WTC11 (cell line): Measurements from ENCODE around the gene TEX13D. TPM values are rescaled to one million over a fixed set of nuclear protein-coding genes. Genes with fewer than 3 reads are reported as not detected.

ENCODE experiments used
- ATAC-seq: fragments of 200-7000 bp; cut with Tn5 transposase; 2 replicates; pipeline ENCODE4 v1.10.0; 2021; ENCODE audit warnings: mild to moderate bottlenecking, moderate library complexity
- CTCF ChIA-PET: fragments of 300-600 bp; sonication (Branson Sonifier 250); formaldehyde crosslinking; loops from one replicate; lab custom pipeline; 2021; ENCODE audit warnings: antibody characterized with exemption; lab: Charles Lee
- POLR2A ChIA-PET: fragments of 350-600 bp; sonication (Branson Sonifier 250); formaldehyde crosslinking; loops from one replicate; lab custom pipeline; 2021; ENCODE audit warnings: antibody characterized with exemption; lab: Charles Lee
- DNase-seq: peaks from one replicate; pipeline ENCODE4 v3.0.0; 2021; ENCODE audit warnings: low spot score
- H3K27ac Mint-ChIP-seq: 2 replicates; pipeline ENCODE4 v1.8.0; 2021; ENCODE audit warnings: mixed read lengths
- H3K27me3 Mint-ChIP-seq: 2 replicates; pipeline ENCODE4 v1.8.0; 2021; ENCODE audit warnings: low read depth, mild to moderate bottlenecking, moderate library complexity, mixed read lengths
- H3K36me3 Mint-ChIP-seq: 2 replicates; pipeline ENCODE4 v1.8.0; 2021; ENCODE audit warnings: mixed read lengths
- H3K4me1 Mint-ChIP-seq: 2 replicates; pipeline ENCODE4 v1.8.0; 2022; ENCODE audit warnings: mixed read lengths
- H3K4me3 Mint-ChIP-seq: 2 replicates; pipeline ENCODE4 v1.8.0; 2021; ENCODE audit warnings: mild to moderate bottlenecking, moderate library complexity, mixed read lengths
- H3K9me3 Mint-ChIP-seq: 2 replicates; pipeline ENCODE4 v1.8.0; 2021; ENCODE audit warnings: mixed read lengths
- AFF4 ChIP-seq: sonication (generic); formaldehyde crosslinking; IDR thresholded peaks from 2 replicates; pipeline ENCODE4 v1.8.1; 2023; ENCODE audit warnings: mild to moderate bottlenecking, missing genetic modification reagents, borderline replicate concordance
- AR ChIP-seq: fragments of 250-450 bp; sonication (Bioruptor Pico); IDR thresholded peaks from 2 replicates; pipeline ENCODE4 v1.9.0; 2021; ENCODE audit warnings: mild to moderate bottlenecking
- ELF4 ChIP-seq: sonication (generic); formaldehyde crosslinking; IDR thresholded peaks from 2 replicates; pipeline ENCODE4 v1.8.1; 2022; ENCODE audit warnings: low read depth, mild to moderate bottlenecking, moderate library complexity, missing genetic modification reagents
- FOXK1 ChIP-seq: sonication (generic); formaldehyde crosslinking; IDR thresholded peaks from 2 replicates; pipeline ENCODE4 v1.8.0; 2022; ENCODE audit warnings: mild to moderate bottlenecking, moderate library complexity, missing genetic modification reagents
- GTF2I ChIP-seq: fragments of 250-450 bp; sonication (Bioruptor Pico); conservative IDR thresholded peaks from 2 replicates; pipeline ENCODE4 v1.4.0; 2021; ENCODE audit warnings: mild to moderate bottlenecking
- HMGA2 ChIP-seq: fragments of 250-450 bp; sonication (Bioruptor Pico); IDR thresholded peaks from 2 replicates; pipeline ENCODE4 v1.4.0; 2021; ENCODE audit warnings: mild to moderate bottlenecking, moderate library complexity
- JAZF1 ChIP-seq: fragments of 250-450 bp; sonication (Bioruptor Pico); IDR thresholded peaks from 2 replicates; pipeline ENCODE4 v1.9.0; 2021; ENCODE audit warnings: moderate library complexity, mild to moderate bottlenecking, inconsistent platforms
- KAT7 ChIP-seq: sonication (generic); formaldehyde crosslinking; IDR thresholded peaks from 2 replicates; pipeline ENCODE4 v1.8.1; 2023; ENCODE audit warnings: missing genetic modification reagents, mild to moderate bottlenecking, borderline replicate concordance
- MAX ChIP-seq: sonication (generic); formaldehyde crosslinking; IDR thresholded peaks from 2 replicates; pipeline ENCODE4 v1.8.0; 2022; ENCODE audit warnings: mild to moderate bottlenecking, missing genetic modification reagents
- MXD4 ChIP-seq: fragments of 250-450 bp; sonication (Bioruptor Pico); IDR thresholded peaks from 2 replicates; pipeline ENCODE4 v1.8.0; 2021; ENCODE audit warnings: mild to moderate bottlenecking, moderate library complexity, borderline replicate concordance
- RORB ChIP-seq: fragments of 250-450 bp; sonication (Bioruptor Pico); IDR thresholded peaks from 2 replicates; pipeline ENCODE4 v1.9.0; 2021; ENCODE audit warnings: mild to moderate bottlenecking
- SMAD3 ChIP-seq: sonication (generic); formaldehyde crosslinking; IDR thresholded peaks from 2 replicates; pipeline ENCODE4 v1.8.0; 2022; ENCODE audit warnings: missing genetic modification reagents, mild to moderate bottlenecking, borderline replicate concordance
- TCF7 ChIP-seq: sonication (generic); formaldehyde crosslinking; IDR thresholded peaks from 2 replicates; pipeline ENCODE4 v1.8.0; 2022; ENCODE audit warnings: mild to moderate bottlenecking, low read depth, missing genetic modification reagents, moderate library complexity
- ZNF219 ChIP-seq: sonication (generic); formaldehyde crosslinking; IDR thresholded peaks from 2 replicates; pipeline ENCODE4 v1.8.0; 2023; ENCODE audit warnings: missing genetic modification reagents, mild to moderate bottlenecking, borderline replicate concordance
- ZNF317 ChIP-seq: sonication (generic); formaldehyde crosslinking; IDR thresholded peaks from 2 replicates; pipeline ENCODE4 v1.8.1; 2023; ENCODE audit warnings: low read depth, mild to moderate bottlenecking, moderate library complexity, missing genetic modification reagents, borderline replicate concordance
- ZNF512 ChIP-seq: sonication (generic); formaldehyde crosslinking; IDR thresholded peaks from 2 replicates; pipeline ENCODE4 v1.8.1; 2022; ENCODE audit warnings: missing genetic modification reagents, borderline replicate concordance
- total RNA-seq: library from RNA; stranded (reverse); gene quantifications from 3 replicates; pipeline ENCODE4 v1.2.3, GENCODE V29; 2021
- TF ChIP-seq, protein P1 (sequence below): sonication (generic); formaldehyde crosslinking; conservative IDR thresholded peaks from 2 replicates; pipeline ENCODE4 v1.8.1; 2023; ENCODE audit warnings: mild to moderate bottlenecking, low read depth, missing genetic modification reagents, moderate library complexity
- TF ChIP-seq, protein P2 (sequence below): sonication (generic); formaldehyde crosslinking; IDR thresholded peaks from 2 replicates; pipeline ENCODE4 v1.8.1; 2022; ENCODE audit warnings: low read depth, mild to moderate bottlenecking, moderate library complexity, missing genetic modification reagents, borderline replicate concordance
- TF ChIP-seq, protein P3 (sequence below): fragments of 250-450 bp; sonication (Bioruptor Pico); IDR thresholded peaks from 2 replicates; pipeline ENCODE4 v1.9.0; 2021; ENCODE audit warnings: mild to moderate bottlenecking

The TEX13D gene
- total RNA-seq, 1 experiment from 2014 or later, result not detected

DNA sequence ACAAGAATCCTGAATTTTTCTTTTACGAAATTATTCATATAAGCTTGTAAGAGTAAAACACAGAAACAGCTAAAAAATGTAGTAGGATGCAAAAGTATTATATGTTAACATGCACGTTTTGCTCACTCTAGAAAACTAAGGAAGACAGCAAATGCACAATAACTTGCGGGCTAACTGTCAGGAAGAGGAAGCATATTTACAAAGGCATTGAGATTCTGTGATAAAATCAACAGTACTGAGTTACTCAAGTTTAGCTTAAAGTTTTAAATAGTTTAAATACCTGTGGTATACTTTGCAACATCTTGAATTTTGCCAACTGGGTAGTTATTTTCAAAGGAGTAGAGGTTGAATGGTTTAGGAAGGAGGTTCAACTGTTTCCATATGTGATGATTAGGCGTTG lies 50.9 kb downstream of the TEX13D start (continued):
- TF ChIP-seq, protein P1, sequence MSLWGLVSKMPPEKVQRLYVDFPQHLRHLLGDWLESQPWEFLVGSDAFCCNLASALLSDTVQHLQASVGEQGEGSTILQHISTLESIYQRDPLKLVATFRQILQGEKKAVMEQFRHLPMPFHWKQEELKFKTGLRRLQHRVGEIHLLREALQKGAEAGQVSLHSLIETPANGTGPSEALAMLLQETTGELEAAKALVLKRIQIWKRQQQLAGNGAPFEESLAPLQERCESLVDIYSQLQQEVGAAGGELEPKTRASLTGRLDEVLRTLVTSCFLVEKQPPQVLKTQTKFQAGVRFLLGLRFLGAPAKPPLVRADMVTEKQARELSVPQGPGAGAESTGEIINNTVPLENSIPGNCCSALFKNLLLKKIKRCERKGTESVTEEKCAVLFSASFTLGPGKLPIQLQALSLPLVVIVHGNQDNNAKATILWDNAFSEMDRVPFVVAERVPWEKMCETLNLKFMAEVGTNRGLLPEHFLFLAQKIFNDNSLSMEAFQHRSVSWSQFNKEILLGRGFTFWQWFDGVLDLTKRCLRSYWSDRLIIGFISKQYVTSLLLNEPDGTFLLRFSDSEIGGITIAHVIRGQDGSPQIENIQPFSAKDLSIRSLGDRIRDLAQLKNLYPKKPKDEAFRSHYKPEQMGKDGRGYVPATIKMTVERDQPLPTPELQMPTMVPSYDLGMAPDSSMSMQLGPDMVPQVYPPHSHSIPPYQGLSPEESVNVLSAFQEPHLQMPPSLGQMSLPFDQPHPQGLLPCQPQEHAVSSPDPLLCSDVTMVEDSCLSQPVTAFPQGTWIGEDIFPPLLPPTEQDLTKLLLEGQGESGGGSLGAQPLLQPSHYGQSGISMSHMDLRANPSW (CRISPR knock-in tag), result no peak
- TF ChIP-seq MAX, result no peak
- no peak for TF ChIP-seq AR
- no peak for TF ChIP-seq ELF4 (CRISPR knock-in tag)

- ChIA-PET POLR2A (no interaction called here), CTCF (no interaction called here)
- Mint-ChIP-seq H3K4me1 (peaks cover 4% of the 10 kb centered on the region; the same call in 1 of the 2 replicates), H3K27me3 (no peaks in the 10 kb centered on the region), H3K9me3 (no peaks in the 10 kb centered on the region), H3K4me3 (no peak overlapping the region), H3K27ac (no peak overlapping the region), H3K36me3 (no peaks in the 10 kb centered on the region)
- ATAC-seq (no peak), DNase-seq (no peak)
- TF ChIP-seq SMAD3 (CRISPR knock-in tag), result no peak
- no peak for TF ChIP-seq GTF2I
- no peak for TF ChIP-seq ZNF512 (CRISPR knock-in tag)
- no peak for TF ChIP-seq TCF7 (CRISPR knock-in tag)
- no peak for TF ChIP-seq JAZF1
- no peak for TF ChIP-seq HMGA2 (CRISPR knock-in tag)
- no peak for TF ChIP-seq MXD4
- TF ChIP-seq RORB (CRISPR knock-in tag), result no peak
- TF ChIP-seq AFF4, result no peak
- TF ChIP-seq, protein P2, sequence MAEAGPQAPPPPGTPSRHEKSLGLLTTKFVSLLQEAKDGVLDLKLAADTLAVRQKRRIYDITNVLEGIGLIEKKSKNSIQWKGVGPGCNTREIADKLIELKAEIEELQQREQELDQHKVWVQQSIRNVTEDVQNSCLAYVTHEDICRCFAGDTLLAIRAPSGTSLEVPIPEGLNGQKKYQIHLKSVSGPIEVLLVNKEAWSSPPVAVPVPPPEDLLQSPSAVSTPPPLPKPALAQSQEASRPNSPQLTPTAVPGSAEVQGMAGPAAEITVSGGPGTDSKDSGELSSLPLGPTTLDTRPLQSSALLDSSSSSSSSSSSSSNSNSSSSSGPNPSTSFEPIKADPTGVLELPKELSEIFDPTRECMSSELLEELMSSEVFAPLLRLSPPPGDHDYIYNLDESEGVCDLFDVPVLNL, result no peak
- TF ChIP-seq KAT7 (CRISPR knock-in tag), result no peak
- TF ChIP-seq FOXK1 (CRISPR knock-in tag), result no peak
- TF ChIP-seq ZNF219, result no peak
- TF ChIP-seq, protein P3, sequence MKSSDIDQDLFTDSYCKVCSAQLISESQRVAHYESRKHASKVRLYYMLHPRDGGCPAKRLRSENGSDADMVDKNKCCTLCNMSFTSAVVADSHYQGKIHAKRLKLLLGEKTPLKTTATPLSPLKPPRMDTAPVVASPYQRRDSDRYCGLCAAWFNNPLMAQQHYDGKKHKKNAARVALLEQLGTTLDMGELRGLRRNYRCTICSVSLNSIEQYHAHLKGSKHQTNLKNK (CRISPR knock-in tag), result no peak
- no peak for TF ChIP-seq ZNF317
Observed at GRCh38 chrX:124386401-124386800, 53.9 kb downstream of the TEX13D start.
